ENCODE results near the gene TRIM56.
"Not testable (repeated sequence)": the region's sequence is repeated elsewhere in the genome, so short reads cannot be mapped to it uniquely, and the experiment has no call there.

The TRIM56 gene, protein sequence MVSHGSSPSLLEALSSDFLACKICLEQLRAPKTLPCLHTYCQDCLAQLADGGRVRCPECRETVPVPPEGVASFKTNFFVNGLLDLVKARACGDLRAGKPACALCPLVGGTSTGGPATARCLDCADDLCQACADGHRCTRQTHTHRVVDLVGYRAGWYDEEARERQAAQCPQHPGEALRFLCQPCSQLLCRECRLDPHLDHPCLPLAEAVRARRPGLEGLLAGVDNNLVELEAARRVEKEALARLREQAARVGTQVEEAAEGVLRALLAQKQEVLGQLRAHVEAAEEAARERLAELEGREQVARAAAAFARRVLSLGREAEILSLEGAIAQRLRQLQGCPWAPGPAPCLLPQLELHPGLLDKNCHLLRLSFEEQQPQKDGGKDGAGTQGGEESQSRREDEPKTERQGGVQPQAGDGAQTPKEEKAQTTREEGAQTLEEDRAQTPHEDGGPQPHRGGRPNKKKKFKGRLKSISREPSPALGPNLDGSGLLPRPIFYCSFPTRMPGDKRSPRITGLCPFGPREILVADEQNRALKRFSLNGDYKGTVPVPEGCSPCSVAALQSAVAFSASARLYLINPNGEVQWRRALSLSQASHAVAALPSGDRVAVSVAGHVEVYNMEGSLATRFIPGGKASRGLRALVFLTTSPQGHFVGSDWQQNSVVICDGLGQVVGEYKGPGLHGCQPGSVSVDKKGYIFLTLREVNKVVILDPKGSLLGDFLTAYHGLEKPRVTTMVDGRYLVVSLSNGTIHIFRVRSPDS

DNA sequence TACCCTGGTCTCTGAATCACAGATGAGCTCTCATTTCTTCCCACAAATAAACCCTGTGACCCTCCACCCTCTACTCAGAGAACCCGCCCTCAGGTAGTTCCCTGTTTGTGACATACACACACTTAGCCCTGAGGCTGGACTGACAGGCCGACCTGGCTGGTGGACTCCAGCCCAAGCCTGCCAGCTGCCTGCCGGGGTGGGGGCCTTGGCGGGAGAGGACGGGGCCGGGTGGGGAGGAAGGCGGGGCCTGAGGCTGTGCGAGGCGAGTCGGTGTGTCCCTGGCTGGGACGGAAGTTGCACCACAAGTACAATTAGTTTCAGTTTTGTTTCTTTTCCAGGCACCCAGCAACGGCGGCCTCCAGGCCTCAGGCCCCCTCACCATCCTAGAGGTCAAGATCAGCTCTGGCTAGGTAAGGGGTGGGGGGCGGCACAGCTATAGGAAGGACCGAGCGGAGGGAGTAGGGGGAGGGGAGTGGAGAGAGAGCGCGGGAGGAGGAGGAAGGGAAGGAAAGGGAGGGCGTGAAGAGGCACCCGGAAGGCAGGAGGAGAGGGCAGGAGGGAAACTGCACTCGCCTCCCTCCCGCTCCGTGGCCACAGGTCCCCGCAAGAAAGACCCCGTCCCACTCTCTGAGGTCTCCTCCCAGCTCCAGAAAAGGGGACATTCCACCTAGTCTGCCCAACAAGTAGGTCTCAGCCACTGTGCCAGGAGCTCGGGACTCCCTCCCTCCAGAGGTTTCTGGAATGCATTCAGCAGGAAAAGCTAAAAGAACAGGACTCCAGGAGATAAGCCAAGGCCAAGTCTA is at the start of gene TRIM56:
TSS of gene TRIM56 (plus strand) at position 320 of the 803 bp plus-strand sequence. CDS start 1,832 bp downstream, outside the sequence.
- peak within 1 kb of the TSS; percentile 90 for H3K9ac ChIP-seq
- H3K4me1 ChIP-seq (ENCODE audit: low read depth, poor library complexity, severe bottlenecking) = peaks cover 20% of the 10 kb centered on the region
- no peak within 1 kb of the TSS for H3K4me3 ChIP-seq (IDR thresholded peaks at IDR 0.05; ENCODE audit: insufficient read depth, low read depth, low read length)
- peak within 1 kb of the TSS; percentile 77 for H3K27ac ChIP-seq
- no peaks in the 10 kb centered on the region for H3K36me3 ChIP-seq (ENCODE audit: insufficient read depth)
- TF ChIP-seq, protein P1, sequence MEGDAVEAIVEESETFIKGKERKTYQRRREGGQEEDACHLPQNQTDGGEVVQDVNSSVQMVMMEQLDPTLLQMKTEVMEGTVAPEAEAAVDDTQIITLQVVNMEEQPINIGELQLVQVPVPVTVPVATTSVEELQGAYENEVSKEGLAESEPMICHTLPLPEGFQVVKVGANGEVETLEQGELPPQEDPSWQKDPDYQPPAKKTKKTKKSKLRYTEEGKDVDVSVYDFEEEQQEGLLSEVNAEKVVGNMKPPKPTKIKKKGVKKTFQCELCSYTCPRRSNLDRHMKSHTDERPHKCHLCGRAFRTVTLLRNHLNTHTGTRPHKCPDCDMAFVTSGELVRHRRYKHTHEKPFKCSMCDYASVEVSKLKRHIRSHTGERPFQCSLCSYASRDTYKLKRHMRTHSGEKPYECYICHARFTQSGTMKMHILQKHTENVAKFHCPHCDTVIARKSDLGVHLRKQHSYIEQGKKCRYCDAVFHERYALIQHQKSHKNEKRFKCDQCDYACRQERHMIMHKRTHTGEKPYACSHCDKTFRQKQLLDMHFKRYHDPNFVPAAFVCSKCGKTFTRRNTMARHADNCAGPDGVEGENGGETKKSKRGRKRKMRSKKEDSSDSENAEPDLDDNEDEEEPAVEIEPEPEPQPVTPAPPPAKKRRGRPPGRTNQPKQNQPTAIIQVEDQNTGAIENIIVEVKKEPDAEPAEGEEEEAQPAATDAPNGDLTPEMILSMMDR (conservative IDR thresholded peaks at IDR 0.05; ENCODE audit: low read depth, low read length) = no peak
- H2AFZ ChIP-seq (ENCODE audit: low read depth) = peak within 1 kb of the TSS; percentile 73
- H3K79me2 ChIP-seq (ENCODE audit: insufficient read depth, low read depth) = peaks cover 19% of the 10 kb centered on the region
- peak within 1 kb of the TSS; percentile 98 for H3K4me2 ChIP-seq
- H3K27me3 ChIP-seq (ENCODE audit: insufficient read depth, low read depth) = no peaks in the 10 kb centered on the region; the same call in 1 of the 2 replicates
- no peaks in the 10 kb centered on the region for H4K20me1 ChIP-seq (ENCODE audit: insufficient read depth)

DNA sequence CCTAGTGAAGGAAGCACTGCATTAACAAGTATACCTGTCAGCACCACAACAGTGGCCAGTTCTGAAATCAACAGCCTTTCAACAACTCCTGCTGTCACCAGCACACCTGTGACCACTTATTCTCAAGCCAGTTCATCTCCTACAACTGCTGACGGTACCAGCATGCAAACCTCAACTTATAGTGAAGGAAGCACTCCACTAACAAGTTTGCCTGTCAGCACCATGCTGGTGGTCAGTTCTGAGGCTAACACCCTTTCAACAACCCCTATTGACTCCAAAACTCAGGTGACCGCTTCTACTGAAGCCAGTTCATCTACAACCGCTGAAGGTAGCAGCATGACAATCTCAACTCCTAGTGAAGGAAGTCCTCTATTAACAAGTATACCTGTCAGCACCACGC is 49.3 kb upstream of the TRIM56 start:
- Histone ChIP-seq H2AFZ (ENCODE audit: low read depth) (no peak overlapping the region), H3K36me3 (ENCODE audit: insufficient read depth) (no peaks in the 10 kb centered on the region), H3K9ac (no peak overlapping the region), H3K27ac (no peak overlapping the region), H3K4me1 (ENCODE audit: low read depth, poor library complexity, severe bottlenecking) (no peaks in the 10 kb centered on the region), H3K4me2 (no peak overlapping the region), H4K20me1 (ENCODE audit: insufficient read depth) (no peaks in the 10 kb centered on the region), H3K4me3 (IDR thresholded peaks at IDR 0.05; ENCODE audit: insufficient read depth, low read depth, low read length) (no peak overlapping the region), H3K27me3 (ENCODE audit: insufficient read depth, low read depth) (no peaks in the 10 kb centered on the region), H3K79me2 (ENCODE audit: insufficient read depth, low read depth) (no peaks in the 10 kb centered on the region)
- TF ChIP-seq, protein P1 (conservative IDR thresholded peaks at IDR 0.05; ENCODE audit: low read depth, low read length) = no peak

DNA sequence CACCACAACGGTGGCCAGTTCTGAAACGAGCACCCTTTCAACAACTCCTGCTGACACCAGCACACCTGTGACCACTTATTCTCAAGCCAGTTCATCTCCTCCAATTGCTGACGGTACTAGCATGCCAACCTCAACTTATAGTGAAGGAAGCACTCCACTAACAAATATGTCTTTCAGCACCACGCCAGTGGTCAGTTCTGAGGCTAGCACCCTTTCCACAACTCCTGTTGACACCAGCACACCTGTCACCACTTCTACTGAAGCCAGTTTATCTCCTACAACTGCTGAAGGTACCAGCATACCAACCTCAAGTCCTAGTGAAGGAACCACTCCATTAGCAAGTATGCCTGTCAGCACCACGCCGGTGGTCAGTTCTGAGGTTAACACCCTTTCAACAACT is 44.0 kb upstream of the TRIM56 start:
- not testable (repeated sequence) for H3K36me3 ChIP-seq (ENCODE audit: insufficient read depth); H3K4me2 ChIP-seq; H3K4me1 ChIP-seq (ENCODE audit: low read depth, poor library complexity, severe bottlenecking); H3K27ac ChIP-seq; H2AFZ ChIP-seq (ENCODE audit: low read depth); H3K4me3 ChIP-seq (IDR thresholded peaks at IDR 0.05; ENCODE audit: insufficient read depth, low read depth, low read length); H3K9ac ChIP-seq; H3K79me2 ChIP-seq (ENCODE audit: insufficient read depth, low read depth); H4K20me1 ChIP-seq (ENCODE audit: insufficient read depth)
- H3K27me3 ChIP-seq (ENCODE audit: insufficient read depth, low read depth) = peaks cover 14% of the 10 kb centered on the region; the same call in 1 of the 2 replicates

DNA sequence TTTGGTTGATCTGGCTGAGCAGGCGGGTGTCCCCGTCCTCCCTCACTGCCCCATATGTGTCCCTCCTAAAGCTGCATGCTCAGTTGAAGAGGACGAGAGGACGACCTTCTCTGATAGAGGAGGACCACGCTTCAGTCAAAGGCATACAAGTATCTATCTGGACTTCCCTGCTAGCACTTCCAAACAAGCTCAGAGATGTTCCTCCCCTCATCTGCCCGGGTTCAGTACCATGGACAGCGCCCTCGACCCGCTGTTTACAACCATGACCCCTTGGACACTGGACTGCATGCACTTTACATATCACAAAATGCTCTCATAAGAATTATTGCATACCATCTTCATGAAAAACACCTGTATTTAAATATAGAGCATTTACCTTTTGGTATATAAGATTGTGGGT is 26.9 kb upstream of the TRIM56 start:
- H3K4me3 ChIP-seq (IDR thresholded peaks at IDR 0.05; ENCODE audit: insufficient read depth, low read depth, low read length) = no peak overlapping the region
- no peak overlapping the region for H3K4me2 ChIP-seq
- no peaks in the 10 kb centered on the region for H4K20me1 ChIP-seq (ENCODE audit: insufficient read depth)
- no peak overlapping the region for H3K27ac ChIP-seq
- no peak overlapping the region for H3K9ac ChIP-seq
- H3K79me2 ChIP-seq (ENCODE audit: insufficient read depth, low read depth) = no peaks in the 10 kb centered on the region
- no peak overlapping the region for H2AFZ ChIP-seq (ENCODE audit: low read depth)
- no peaks in the 10 kb centered on the region for H3K36me3 ChIP-seq (ENCODE audit: insufficient read depth)
- H3K4me1 ChIP-seq (ENCODE audit: low read depth, poor library complexity, severe bottlenecking) = no peaks in the 10 kb centered on the region
- TF ChIP-seq, protein P1 (conservative IDR thresholded peaks at IDR 0.05; ENCODE audit: low read depth, low read length) = no peak
- peaks cover 100% of the 10 kb centered on the region for H3K27me3 ChIP-seq (ENCODE audit: insufficient read depth, low read depth)

All from KMS-11 (cell line).